Endothelial cell of umbilical vein (primary cell): ENCODE data around the gene ACO2. TPM values are rescaled to one million over a fixed set of nuclear protein-coding genes. Genes with fewer than 3 reads are reported as not detected.

ENCODE experiments used
- BruUV-seq: library from RNA; stranded (reverse); fragments of 400-500 nt; replicated peaks from 2 replicates; lab custom pipeline; 2021; lab: Mats Ljungman, UMichigan
- CTCF ChIA-PET: fragments of 300-600, 350-600 bp; sonication (Branson Sonifier 250); formaldehyde crosslinking; loops from one replicate; lab custom pipeline; 2021; ENCODE audit warnings: antibody characterized with exemption, inconsistent platforms; lab: Charles Lee
- POLR2A ChIA-PET: fragments of 300-600, 350-600 bp; sonication (Branson Sonifier 250); formaldehyde crosslinking; loops from one replicate; lab custom pipeline; 2021; ENCODE audit warnings: antibody characterized with exemption, inconsistent platforms; lab: Charles Lee
- DNase-seq: peaks from one replicate; pipeline ENCODE4 v3.0.0-alpha.2; 2011; ENCODE audit warnings: low read depth, low spot score
- FAIRE-seq: peaks from 2 replicates; lab custom pipeline; 2011; peaks lifted over from hg19 to GRCh38; lab: Jason Lieb, UNC
- H2AFZ ChIP-seq: 2 replicates; pipeline ENCODE4 v1.6.0; 2012; ENCODE audit warnings: low read depth, low read length, control low read depth, inconsistent platforms
- H3K27ac ChIP-seq: 2 replicates; pipeline ENCODE4 v1.5.1; 2011; ENCODE audit warnings: low read depth, mild to moderate bottlenecking, control low read depth, low read length, moderate library complexity; ENCODE audit not compliant: insufficient read depth
- H3K27me3 ChIP-seq, 2 experiments: 2 replicates each; pipeline versions ENCODE4 v1.6.0 to v1.6.1; 2011; ENCODE audit warnings: low read length in 2 of 2, mixed read lengths in 1 of 2; ENCODE audit not compliant: control insufficient read depth in 2 of 2, insufficient read depth in 2 of 2
- H3K36me3 ChIP-seq, 2 experiments: 2 replicates in 1 of 2; 3 replicates in 1 of 2; pipeline ENCODE4 v1.5.1; 2011; ENCODE audit warnings: low read length in 2 of 2, mild to moderate bottlenecking in 1 of 2, moderate library complexity in 1 of 2; ENCODE audit not compliant: control insufficient read depth in 2 of 2, insufficient read depth in 2 of 2; ENCODE audit errors: extremely low read depth in 1 of 2
- H3K4me1 ChIP-seq: 3 replicates; pipeline ENCODE4 v1.5.1; 2011; ENCODE audit warnings: mild to moderate bottlenecking, low read length; ENCODE audit not compliant: control insufficient read depth, insufficient read depth; ENCODE audit errors: extremely low read depth
- H3K4me2 ChIP-seq: 2 replicates; pipeline ENCODE4 v1.6.1; 2011; ENCODE audit warnings: low read length, control low read depth, mixed read lengths; ENCODE audit not compliant: insufficient read depth
- H3K4me3 ChIP-seq, 3 experiments: fragments of 200-600 bp in 1 of 3; sonication (generic), shearing (Covaris generic) in 1 of 3; replicated peaks in 1 of 3; 2 replicates each; pipeline ENCODE4 v1.5.1; 2011 to 2016; ENCODE audit warnings: control low read depth in 3 of 3, low read length in 3 of 3, mild to moderate bottlenecking in 2 of 3, inconsistent platforms in 1 of 3, low read depth in 1 of 3, moderate library complexity in 1 of 3; ENCODE audit not compliant: insufficient read depth in 1 of 3
- H3K79me2 ChIP-seq: 2 replicates; pipeline ENCODE4 v1.6.0; 2012; ENCODE audit warnings: low read length, inconsistent platforms; ENCODE audit not compliant: control insufficient read depth, insufficient read depth
- H3K9ac ChIP-seq: replicated peaks from 2 replicates; pipeline ENCODE3; 2011; ENCODE audit warnings: low read length, control low read depth; ENCODE audit not compliant: insufficient read depth; ENCODE audit errors: extremely low read depth
- H3K9me1 ChIP-seq: replicated peaks from 3 replicates; pipeline ENCODE4 v1.6.0; 2011; ENCODE audit warnings: mild to moderate bottlenecking, low read length; ENCODE audit not compliant: control insufficient read depth, insufficient read depth; ENCODE audit errors: extremely low read depth
- H3K9me3 ChIP-seq: replicated peaks from 2 replicates; pipeline ENCODE4 v1.5.1; 2012; ENCODE audit warnings: low read length, inconsistent platforms; ENCODE audit not compliant: control insufficient read depth, insufficient read depth
- H4K20me1 ChIP-seq: replicated peaks from 2 replicates; pipeline ENCODE3; 2011; ENCODE audit warnings: mild to moderate bottlenecking, low read length; ENCODE audit not compliant: control insufficient read depth, insufficient read depth; ENCODE audit errors: extremely low read depth
- EZH2 ChIP-seq: IDR thresholded peaks from 2 replicates; pipeline ENCODE4 v1.6.1; 2012; ENCODE audit warnings: borderline replicate concordance, low read depth, mild to moderate bottlenecking, moderate library complexity, low read length, inconsistent platforms; ENCODE audit not compliant: severe bottlenecking
- FOS ChIP-seq: IDR thresholded peaks from 2 replicates; pipeline ENCODE4 v1.6.1; 2011; ENCODE audit warnings: mild to moderate bottlenecking, low read length, moderate library complexity, borderline replicate concordance; ENCODE audit not compliant: insufficient read depth
- GATA2 ChIP-seq: IDR thresholded peaks from 2 replicates; pipeline ENCODE4 v1.7.0; 2011; ENCODE audit warnings: low read depth, mild to moderate bottlenecking, moderate library complexity, mixed read lengths, low read length; ENCODE audit not compliant: insufficient read length, insufficient read depth
- JUN ChIP-seq: IDR thresholded peaks from 2 replicates; pipeline ENCODE4 v1.6.1; 2011; ENCODE audit warnings: borderline replicate concordance, low read depth; ENCODE audit not compliant: insufficient read length, insufficient read depth
- MYC ChIP-seq: IDR thresholded peaks from one replicate; pipeline ENCODE4 v1.6.1; 2011; ENCODE audit warnings: mild to moderate bottlenecking, low read depth, low read length
- POLR2A ChIP-seq: IDR thresholded peaks from 2 replicates; pipeline ENCODE4 v1.6.1; 2012; ENCODE audit warnings: low read depth, mild to moderate bottlenecking, control low read depth, low read length
- POLR2AphosphoS5 ChIP-seq: IDR thresholded peaks from 2 replicates; pipeline ENCODE4 v1.6.1; 2012; ENCODE audit warnings: low read depth, mild to moderate bottlenecking, control low read depth, low read length, moderate library complexity; ENCODE audit not compliant: insufficient read depth
- dilution Hi-C: fragments of 300-500 bp; cut with MboI; formaldehyde crosslinking; loops from one replicate; pipeline ENCODE4 v1.15.0; 2019; ENCODE audit warnings: low sequenced_read_pairs; ENCODE audit not compliant: extremely low pct_ligation_motif_present
- intact Hi-C: fragments of 100-400 bp; cut with micrococcal nuclease; formaldehyde crosslinking; loops from one replicate; pipeline ENCODE4 v1.10.0; 2022
- polyA plus RNA-seq, 4 experiments: library from polyadenylated mRNA; depleted of rRNA in 3 of 4; stranded (reverse) in 3 of 4; unstranded in 1 of 4; fragments of >200 nt; gene quantifications; 2 replicates each; pipeline versions ENCODE4 v1.2.1 to v1.2.3, GENCODE V29; 2011 to 2012; ENCODE audit warnings: missing spikeins in 1 of 4
- total RNA-seq: library from RNA; stranded (reverse); gene quantifications from 2 replicates; pipeline ENCODE4 v1.2.3, GENCODE V29; 2021
- TF ChIP-seq, protein P1 (sequence below), 2 donors: IDR thresholded peaks; 1 replicate in 1 of 2; 2 replicates in 1 of 2; pipeline ENCODE4 v1.5.1; 2011; ENCODE audit warnings: low read length in 2 of 2, mild to moderate bottlenecking in 2 of 2, moderate library complexity in 2 of 2, control low read depth in 1 of 2, inconsistent platforms in 1 of 2, low read depth in 1 of 2; ENCODE audit not compliant: insufficient read depth in 1 of 2; ENCODE audit errors: extremely low read depth in 1 of 2

ACO2 gene
- total and polyA plus RNA-seq, 2 donors (not counting 3 experiments of a cell fraction or from before 2014, with no cell fraction given): 63.8 to 79.7 TPM

DNA sequence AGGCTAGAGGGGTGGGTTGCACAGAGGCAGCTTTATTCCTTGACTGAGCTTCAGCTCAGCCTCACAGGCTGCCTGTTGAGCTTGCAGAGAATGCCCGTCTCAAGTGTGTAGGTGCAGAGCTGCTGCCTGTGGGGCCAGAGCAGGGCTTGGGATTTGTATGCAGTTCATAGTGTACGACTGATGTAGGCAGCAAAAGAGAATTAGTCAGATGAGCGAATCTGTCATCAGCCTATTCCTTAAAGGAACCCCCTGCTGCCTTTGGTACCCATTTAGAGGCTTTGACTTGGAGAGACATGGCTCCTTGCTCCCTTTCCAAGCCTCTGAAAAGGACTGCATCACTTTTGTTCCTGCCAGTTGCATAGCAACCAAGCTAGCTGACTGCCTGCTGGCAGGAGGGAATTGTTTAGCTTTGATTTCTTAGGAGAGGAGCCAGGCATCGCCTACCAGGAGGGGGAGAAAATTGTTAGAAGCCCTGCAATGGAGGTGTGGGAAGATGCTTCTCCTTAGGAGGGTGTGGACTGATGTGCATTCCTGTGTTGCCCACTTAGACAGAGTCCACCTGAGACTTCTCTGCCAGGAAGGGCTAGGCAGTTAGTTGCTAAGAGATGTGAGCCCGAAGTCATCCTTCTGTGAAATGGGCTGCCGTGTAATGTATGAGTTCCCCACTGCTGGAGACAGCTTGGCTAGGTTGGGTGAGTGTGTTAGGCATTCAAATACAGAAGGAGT, 10.9 kb downstream of the ACO2 start:
- H4K20me1 ChIP-seq: no peaks in the 10 kb centered on the region
- dilution Hi-C loops: no loop called here
- H3K4me1 ChIP-seq: no peaks in the 10 kb centered on the region

DNA sequence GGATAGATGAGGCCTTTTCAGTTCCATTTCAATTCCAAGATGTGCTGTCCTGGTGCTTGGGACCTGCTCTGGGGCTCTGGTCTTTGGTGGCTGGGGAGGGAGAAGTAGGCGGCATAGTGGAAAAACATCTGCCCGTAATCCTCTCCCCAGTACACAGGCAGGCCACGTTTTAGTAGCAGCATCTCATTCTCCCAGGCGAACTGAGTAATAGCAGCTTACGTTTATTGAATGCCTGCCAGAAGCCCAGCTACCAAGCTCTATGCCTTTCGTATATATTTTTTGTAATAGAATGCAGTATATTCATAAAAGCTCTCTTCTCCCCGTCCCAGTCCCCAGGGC, 11.4 kb downstream of the ACO2 start:
- H3K4me3 ChIP-seq: no peak overlapping the region
- peaks cover 65% of the 10 kb centered on the region for H3K79me2 ChIP-seq
- intact Hi-C loops (no loop called here), dilution Hi-C loops (no loop called here)
- no peak for DNase-seq
- no peaks in the 10 kb centered on the region for H3K36me3 ChIP-seq
- H3K27ac ChIP-seq: no peak overlapping the region
- CTCF ChIA-PET: interaction anchor here (1.6 kb wide), 2 partner anchors 19 to 37 kb away, joined by 4 to 8 read pairs; no protein-coding TSS in a partner anchor
- POLR2A ChIA-PET: no interaction called here
- H4K20me1 ChIP-seq: no peaks in the 10 kb centered on the region
- no TSS peak for BruUV-seq
- FAIRE-seq: no peak
- H3K9me1 ChIP-seq: no peaks in the 10 kb centered on the region
- no peak overlapping the region for H3K9ac ChIP-seq
- H3K9me3 ChIP-seq: no peaks in the 10 kb centered on the region
- TF ChIP-seq GATA2: no peak
- TF ChIP-seq JUN: no peak
- no peak for TF ChIP-seq POLR2AphosphoS5
- no peak for TF ChIP-seq FOS
- TF ChIP-seq, protein P1, sequence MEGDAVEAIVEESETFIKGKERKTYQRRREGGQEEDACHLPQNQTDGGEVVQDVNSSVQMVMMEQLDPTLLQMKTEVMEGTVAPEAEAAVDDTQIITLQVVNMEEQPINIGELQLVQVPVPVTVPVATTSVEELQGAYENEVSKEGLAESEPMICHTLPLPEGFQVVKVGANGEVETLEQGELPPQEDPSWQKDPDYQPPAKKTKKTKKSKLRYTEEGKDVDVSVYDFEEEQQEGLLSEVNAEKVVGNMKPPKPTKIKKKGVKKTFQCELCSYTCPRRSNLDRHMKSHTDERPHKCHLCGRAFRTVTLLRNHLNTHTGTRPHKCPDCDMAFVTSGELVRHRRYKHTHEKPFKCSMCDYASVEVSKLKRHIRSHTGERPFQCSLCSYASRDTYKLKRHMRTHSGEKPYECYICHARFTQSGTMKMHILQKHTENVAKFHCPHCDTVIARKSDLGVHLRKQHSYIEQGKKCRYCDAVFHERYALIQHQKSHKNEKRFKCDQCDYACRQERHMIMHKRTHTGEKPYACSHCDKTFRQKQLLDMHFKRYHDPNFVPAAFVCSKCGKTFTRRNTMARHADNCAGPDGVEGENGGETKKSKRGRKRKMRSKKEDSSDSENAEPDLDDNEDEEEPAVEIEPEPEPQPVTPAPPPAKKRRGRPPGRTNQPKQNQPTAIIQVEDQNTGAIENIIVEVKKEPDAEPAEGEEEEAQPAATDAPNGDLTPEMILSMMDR (IDR thresholded peaks at IDR 0.05; ENCODE audit: extremely low read depth in 1 of 2, insufficient read depth in 1 of 2, low read depth in 1 of 2, low read length in 2 of 2): no peak
- TF ChIP-seq EZH2: no peak
- no peak for TF ChIP-seq MYC
- no peak for TF ChIP-seq POLR2A
- H3K4me1 ChIP-seq: no peaks in the 10 kb centered on the region
- H3K27me3 ChIP-seq: no peaks in the 10 kb centered on the region
- no peak overlapping the region for H2AFZ ChIP-seq
- H3K4me2 ChIP-seq: no peak overlapping the region

More for the DNA sequence above, 10.9 kb downstream of the ACO2 start:
- H3K9me3 ChIP-seq: no peaks in the 10 kb centered on the region
- BruUV-seq: no TSS peak
- H2AFZ ChIP-seq: no peak overlapping the region
- no peak for DNase-seq
- no peak overlapping the region for H3K4me2 ChIP-seq
- H3K27me3 ChIP-seq: no peaks in the 10 kb centered on the region
- TF ChIP-seq JUN (no peak), POLR2A (no peak), POLR2AphosphoS5 (no peak), FOS (no peak), MYC (no peak), GATA2 (no peak)
- POLR2A ChIA-PET: interaction anchor here (1.3 kb wide), 1 partner anchor 11 kb away, joined by 3 read pairs; the partner anchor contains the start of genes ACO2 and PHF5A
- H3K36me3 ChIP-seq: no peaks in the 10 kb centered on the region
- CTCF ChIA-PET: interaction anchor here (0.8 to 1.6 kb wide), 5 partner anchors 11 to 47 kb away, joined by 3 to 8 read pairs (median 4); partner anchors contain the start of genes ACO2 and PHF5A
- intact Hi-C loops: no loop called here
- H3K9me1 ChIP-seq: no peaks in the 10 kb centered on the region
- peaks cover 67% of the 10 kb centered on the region for H3K79me2 ChIP-seq
- no peak for FAIRE-seq
- no peak overlapping the region for H3K27ac ChIP-seq
- H3K9ac ChIP-seq: no peak overlapping the region
- H3K4me3 ChIP-seq: no peak overlapping the region
